Activated naive CD4-positive, alpha-beta T cell treated with anti-CD3 and anti-CD28 coated beads, Interleukin-2, amount 10 ng/mL, durations not matched to agents 7 days and 5 days (primary cell): ENCODE measurements around the gene CAMTA1.

ENCODE experiments used
- CTCF ChIA-PET: fragments of 350-600 bp; sonication (Branson Sonifier 250); formaldehyde crosslinking; loops from one replicate; lab custom pipeline; 2021; ENCODE audit warnings: antibody characterized with exemption; lab: Charles Lee
- DNase-seq: peaks from one replicate; pipeline ENCODE4 v3.0.0-alpha.2; 2020
- H3K27ac Mint-ChIP-seq: one replicate; pipeline ENCODE4 v1.8.0; 2021; ENCODE audit warnings: mild to moderate bottlenecking, moderate library complexity, mixed read lengths
- H3K27me3 Mint-ChIP-seq: one replicate; pipeline ENCODE4 v1.8.0; 2021; ENCODE audit warnings: mild to moderate bottlenecking, mixed read lengths
- H3K36me3 Mint-ChIP-seq: one replicate; pipeline ENCODE4 v1.8.0; 2021; ENCODE audit warnings: mixed read lengths
- H3K4me1 Mint-ChIP-seq: one replicate; pipeline ENCODE4 v1.8.0; 2021; ENCODE audit warnings: mixed read lengths
- H3K4me3 Mint-ChIP-seq: one replicate; pipeline ENCODE4 v1.8.0; 2021; ENCODE audit warnings: mild to moderate bottlenecking, moderate library complexity, mixed read lengths
- H3K9me3 Mint-ChIP-seq: one replicate; pipeline ENCODE4 v1.8.0; 2021; ENCODE audit warnings: mixed read lengths

CAMTA1 gene

DNA sequence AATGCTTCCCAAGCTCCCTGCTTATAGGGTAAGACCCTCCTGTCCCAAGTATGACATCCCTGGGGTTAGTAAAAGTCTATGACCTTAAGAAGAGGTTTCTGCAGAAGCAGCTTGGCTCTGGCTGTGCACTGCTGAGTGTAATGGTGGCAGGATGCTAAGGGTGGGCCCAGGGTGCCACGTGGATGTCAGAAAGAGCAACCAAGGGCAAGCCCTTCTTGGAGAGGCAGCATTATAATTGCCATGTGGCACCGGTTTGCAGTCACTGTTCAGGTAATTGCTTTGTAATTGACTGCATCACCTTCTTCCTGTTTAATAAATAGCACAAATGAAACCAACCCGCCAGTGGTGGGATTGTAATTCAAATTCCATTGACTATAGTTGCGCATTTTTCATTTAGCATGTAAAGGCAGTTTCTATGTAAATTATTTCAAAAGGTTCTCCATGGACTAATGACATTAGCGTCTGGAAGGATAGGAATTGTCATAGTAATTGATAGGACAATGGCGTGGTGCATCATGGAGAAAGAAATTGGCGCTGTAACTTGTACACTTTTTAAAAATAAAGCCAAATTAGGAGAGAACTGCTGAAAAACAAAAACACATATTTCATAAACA is 495.2 kb downstream of the CAMTA1 start:
- CTCF ChIA-PET, result no interaction called here
- peaks cover 19% of the 10 kb centered on the region for H3K27me3 Mint-ChIP-seq
- no peak overlapping the region for H3K4me3 Mint-ChIP-seq
- no peaks in the 10 kb centered on the region for H3K9me3 Mint-ChIP-seq
- H3K36me3 Mint-ChIP-seq, result no peaks in the 10 kb centered on the region
- H3K4me1 Mint-ChIP-seq, result no peaks in the 10 kb centered on the region
- no peak overlapping the region for H3K27ac Mint-ChIP-seq
- no peak for DNase-seq

DNA sequence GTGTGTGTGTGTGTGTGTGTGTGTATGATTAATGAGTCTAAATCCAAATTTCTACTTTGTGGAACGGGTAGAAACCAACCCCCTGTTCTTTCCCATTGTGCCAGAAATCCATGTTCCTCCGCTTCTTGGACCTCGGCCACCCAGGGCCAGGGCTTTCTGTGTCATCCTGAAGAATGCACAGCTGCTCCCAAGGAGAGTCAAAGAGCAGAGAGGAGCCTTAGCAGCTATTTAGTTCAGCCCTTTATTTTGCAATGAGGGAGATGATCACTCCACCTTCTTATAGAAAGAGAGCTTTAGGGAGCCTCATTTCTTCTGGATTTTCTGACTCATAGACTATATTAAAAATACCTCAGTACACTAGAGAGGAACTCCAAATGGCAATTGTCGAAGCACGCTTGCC is 496.6 kb downstream of the CAMTA1 start:
- Mint-ChIP-seq H3K27ac (no peak overlapping the region), H3K36me3 (no peaks in the 10 kb centered on the region), H3K9me3 (no peaks in the 10 kb centered on the region), H3K4me3 (no peak overlapping the region), H3K27me3 (peaks cover 19% of the 10 kb centered on the region), H3K4me1 (no peaks in the 10 kb centered on the region)
- no peak for DNase-seq
- CTCF ChIA-PET, result no interaction called here

DNA sequence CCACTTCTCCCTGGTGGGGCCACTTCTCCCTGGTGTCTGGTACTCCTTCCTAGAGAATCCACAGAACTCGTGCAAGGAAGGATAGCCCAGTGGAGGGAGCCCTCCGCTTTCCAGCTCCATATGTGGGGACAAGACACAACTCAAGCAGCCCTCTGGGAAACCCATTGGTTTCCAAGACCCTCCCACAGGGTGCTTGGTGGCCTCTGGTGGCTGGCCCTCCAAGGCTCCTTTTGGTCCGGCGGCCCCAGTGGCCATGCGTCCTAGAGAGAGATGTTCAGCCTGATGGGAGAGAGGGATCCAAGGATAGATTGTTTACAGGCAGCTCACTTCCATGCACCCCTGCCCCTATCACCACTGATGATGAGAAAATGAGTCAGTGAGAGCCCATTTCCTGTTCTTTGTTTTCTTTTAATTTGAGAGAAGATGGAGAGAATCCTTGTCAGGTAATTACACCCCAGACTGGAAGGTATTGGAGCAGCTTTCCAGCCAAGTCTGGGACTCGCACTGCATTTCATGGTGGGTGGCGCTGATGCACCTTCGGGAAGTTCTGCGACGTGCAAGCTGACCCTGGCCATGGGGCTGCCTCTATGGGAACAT is 499.7 kb downstream of the CAMTA1 start:
- no peaks in the 10 kb centered on the region for H3K4me1 Mint-ChIP-seq
- no peaks in the 10 kb centered on the region for H3K9me3 Mint-ChIP-seq
- H3K4me3 Mint-ChIP-seq, result no peak overlapping the region
- no peaks in the 10 kb centered on the region for H3K36me3 Mint-ChIP-seq
- CTCF ChIA-PET, result no interaction called here
- H3K27ac Mint-ChIP-seq, result no peak overlapping the region
- no peak for DNase-seq
- peaks cover 9% of the 10 kb centered on the region for H3K27me3 Mint-ChIP-seq

DNA sequence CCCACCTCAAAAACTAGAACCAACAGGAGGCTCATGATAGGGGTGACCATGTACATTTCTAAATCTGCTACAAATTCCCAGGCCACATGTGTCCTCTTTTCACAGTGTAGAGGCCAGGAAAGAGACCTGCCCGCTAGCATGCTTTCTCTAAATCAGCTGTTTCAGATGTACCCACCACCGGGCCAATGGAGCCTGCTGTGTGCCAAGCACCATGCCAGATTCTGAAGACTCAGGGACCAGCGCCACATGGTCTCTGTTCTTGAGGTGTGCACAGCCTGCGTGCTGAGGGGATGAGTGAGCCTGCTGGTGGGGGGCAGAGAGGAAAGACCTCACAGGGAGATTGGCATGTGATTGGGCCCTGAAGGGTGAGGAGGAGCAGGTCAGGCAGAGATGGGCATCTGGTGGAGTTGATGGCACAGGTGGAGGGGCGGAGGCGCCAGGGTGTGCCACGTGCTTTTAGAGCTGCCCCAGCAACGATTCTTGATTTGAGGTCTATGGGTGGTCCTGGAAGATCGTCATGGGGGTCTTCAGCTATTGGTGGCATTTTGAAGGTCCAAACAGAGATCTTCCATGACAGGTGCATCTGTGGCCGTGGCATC is 500.7 kb downstream of the CAMTA1 start:
- H3K27ac Mint-ChIP-seq, result no peak overlapping the region
- no peak for DNase-seq
- H3K4me3 Mint-ChIP-seq, result no peak overlapping the region
- H3K27me3 Mint-ChIP-seq, result peaks cover 6% of the 10 kb centered on the region
- no peaks in the 10 kb centered on the region for H3K4me1 Mint-ChIP-seq
- CTCF ChIA-PET, result no interaction called here
- H3K9me3 Mint-ChIP-seq, result no peaks in the 10 kb centered on the region
- no peaks in the 10 kb centered on the region for H3K36me3 Mint-ChIP-seq

DNA sequence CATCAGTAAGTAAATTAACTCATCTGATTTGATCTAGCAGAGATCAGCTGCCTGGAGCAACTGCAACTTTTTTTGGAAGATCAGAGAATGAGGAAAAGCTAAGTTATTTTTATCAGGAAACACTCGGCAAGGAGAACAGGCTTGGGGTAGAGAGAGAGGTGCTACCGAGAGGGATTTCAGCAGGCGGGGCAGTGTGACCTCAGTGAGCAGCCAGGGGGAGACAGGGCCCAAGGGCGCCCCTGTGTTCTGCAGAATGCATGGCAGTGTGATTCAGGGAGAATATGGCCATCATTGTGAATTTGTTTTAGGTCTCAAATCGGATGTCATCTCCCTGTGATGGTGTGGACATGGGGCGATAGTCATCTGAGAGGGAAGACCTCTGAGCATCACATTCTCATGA is 501.8 kb downstream of the CAMTA1 start:
- no peaks in the 10 kb centered on the region for H3K4me1 Mint-ChIP-seq
- CTCF ChIA-PET, result no interaction called here
- H3K27ac Mint-ChIP-seq, result no peak overlapping the region
- no peak overlapping the region for H3K4me3 Mint-ChIP-seq
- no peaks in the 10 kb centered on the region for H3K9me3 Mint-ChIP-seq
- no peak for DNase-seq
- no peaks in the 10 kb centered on the region for H3K36me3 Mint-ChIP-seq
- H3K27me3 Mint-ChIP-seq, result peaks cover 6% of the 10 kb centered on the region

DNA sequence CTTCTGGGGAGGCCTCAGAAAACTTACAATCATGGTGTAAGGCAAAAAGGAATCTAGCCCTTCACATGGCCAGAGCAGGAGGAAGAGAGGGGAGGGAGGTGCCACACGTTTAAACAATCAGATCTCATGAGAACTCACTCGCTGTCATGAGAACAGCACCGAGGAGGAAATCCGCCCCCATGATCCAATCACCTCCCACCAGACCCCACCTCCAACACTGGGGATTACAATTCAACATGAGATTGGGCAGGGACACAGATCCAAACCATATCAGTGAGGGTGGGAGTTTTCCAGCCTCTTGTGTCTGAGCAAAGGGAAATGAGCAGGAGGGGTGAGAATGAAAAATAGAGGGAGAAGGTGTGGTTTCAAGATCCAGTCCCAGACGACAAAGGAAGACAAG is 503.7 kb downstream of the CAMTA1 start:
- Mint-ChIP-seq H3K9me3 (no peaks in the 10 kb centered on the region), H3K4me1 (no peaks in the 10 kb centered on the region), H3K4me3 (no peak overlapping the region), H3K27me3 (no peaks in the 10 kb centered on the region), H3K27ac (no peak overlapping the region), H3K36me3 (no peaks in the 10 kb centered on the region)
- no peak for DNase-seq
- CTCF ChIA-PET, result no interaction called here

DNA sequence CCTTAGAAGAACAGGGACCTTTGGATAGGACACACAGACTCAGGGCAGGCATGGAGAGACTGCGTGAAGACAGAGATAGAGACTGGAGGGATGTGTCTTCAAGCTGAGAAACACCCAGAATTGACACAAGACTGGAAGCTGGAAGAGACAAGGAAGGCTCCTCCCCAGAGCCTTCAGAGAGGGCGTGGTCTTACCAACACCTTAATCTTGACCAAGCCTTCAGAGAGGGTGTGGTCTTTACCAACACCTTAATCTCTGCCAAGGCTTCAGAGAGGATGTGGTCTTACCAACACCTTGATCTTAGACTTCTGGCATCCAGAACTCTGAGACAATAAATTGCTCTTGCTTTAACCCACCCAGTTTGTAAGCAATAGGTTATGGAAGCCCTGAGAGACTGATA is 504.4 kb downstream of the CAMTA1 start:
- Mint-ChIP-seq H3K27me3 (no peaks in the 10 kb centered on the region), H3K27ac (no peak overlapping the region), H3K9me3 (no peaks in the 10 kb centered on the region), H3K36me3 (no peaks in the 10 kb centered on the region), H3K4me1 (no peaks in the 10 kb centered on the region), H3K4me3 (no peak overlapping the region)
- no peak for DNase-seq
- CTCF ChIA-PET, result no interaction called here

DNA sequence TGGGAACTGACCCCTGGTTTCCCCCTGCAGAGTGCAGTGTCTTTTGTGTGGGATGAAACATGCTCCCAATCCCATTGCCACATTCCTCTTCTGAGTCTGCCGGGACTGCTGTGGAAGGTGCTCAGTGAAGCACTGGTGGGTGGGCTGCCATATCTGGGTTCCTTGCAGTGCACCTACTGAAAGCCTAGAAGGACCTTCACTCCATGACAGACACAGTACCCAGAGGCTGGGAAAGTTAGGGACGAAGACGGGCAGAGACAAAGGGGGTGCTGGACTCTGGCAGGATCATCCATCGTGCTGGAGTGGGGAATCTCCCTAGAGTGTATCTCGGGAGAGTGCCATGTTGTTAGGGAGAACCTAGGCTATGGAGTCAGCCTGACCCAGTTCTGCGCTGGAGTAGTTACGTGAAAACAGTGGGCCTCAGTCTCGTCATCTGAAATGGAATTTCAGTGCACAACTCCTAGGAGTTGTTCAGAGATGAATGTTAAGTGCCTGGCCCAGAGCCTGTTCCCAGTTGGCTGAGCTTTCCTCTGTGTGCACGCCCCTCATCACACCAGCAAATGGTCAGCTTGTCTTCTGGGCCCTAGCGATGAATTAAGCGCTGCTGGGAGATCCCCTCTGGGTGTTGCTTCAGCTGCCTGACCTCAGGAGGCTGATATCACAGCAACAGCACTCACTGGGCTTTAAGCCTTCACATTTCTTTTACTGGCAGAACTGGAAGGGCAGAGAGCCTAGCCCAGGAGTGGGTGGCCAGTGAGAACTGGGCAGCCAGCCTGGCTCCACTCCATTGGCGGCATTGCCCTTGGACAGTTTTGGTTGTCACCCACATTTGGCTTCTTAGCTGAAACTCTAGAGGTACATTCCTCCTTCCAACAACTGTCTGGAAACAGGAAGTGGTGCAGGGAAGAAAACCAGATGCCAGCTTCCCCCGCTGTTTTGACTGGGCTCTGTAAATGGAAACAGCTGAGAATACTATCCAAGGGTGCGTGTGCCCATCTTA is 506.0 kb downstream of the CAMTA1 start:
- Mint-ChIP-seq H3K9me3 (no peaks in the 10 kb centered on the region), H3K4me3 (no peak overlapping the region), H3K4me1 (no peaks in the 10 kb centered on the region), H3K27ac (no peak overlapping the region), H3K27me3 (no peaks in the 10 kb centered on the region), H3K36me3 (no peaks in the 10 kb centered on the region)
- CTCF ChIA-PET, result no interaction called here
- DNase-seq, result no peak

DNA sequence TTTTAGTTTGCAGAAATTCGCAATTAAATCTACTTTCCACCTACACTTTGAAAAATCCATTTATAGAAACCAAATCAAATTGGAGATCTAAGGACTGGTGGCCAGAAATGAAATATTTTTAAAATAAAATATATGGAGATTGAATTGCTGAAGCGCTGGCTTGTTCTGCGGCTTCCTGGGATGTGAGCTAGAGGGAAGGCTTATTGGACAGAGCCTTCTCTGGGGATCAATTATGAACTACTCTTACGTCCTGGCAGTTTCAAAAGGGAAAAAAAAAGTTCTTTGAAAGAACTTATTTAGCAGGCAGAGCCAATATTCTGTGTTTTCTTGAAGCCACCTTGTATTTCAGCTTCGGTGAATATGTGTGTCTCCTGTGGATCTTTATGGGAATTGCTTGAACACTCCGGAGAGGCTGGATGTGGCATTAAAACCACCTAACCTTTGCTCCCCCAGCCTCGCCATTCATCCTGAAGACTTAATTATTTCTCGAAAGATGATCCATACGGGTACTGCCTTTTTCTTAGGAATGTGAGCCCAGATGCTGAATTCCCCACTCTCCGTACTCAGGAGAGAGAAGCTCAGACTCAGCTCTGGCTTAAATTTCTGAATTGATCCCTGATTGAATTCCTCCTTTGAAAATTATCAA is 506.9 kb downstream of the CAMTA1 start:
- H3K9me3 Mint-ChIP-seq, result no peaks in the 10 kb centered on the region

DNA sequence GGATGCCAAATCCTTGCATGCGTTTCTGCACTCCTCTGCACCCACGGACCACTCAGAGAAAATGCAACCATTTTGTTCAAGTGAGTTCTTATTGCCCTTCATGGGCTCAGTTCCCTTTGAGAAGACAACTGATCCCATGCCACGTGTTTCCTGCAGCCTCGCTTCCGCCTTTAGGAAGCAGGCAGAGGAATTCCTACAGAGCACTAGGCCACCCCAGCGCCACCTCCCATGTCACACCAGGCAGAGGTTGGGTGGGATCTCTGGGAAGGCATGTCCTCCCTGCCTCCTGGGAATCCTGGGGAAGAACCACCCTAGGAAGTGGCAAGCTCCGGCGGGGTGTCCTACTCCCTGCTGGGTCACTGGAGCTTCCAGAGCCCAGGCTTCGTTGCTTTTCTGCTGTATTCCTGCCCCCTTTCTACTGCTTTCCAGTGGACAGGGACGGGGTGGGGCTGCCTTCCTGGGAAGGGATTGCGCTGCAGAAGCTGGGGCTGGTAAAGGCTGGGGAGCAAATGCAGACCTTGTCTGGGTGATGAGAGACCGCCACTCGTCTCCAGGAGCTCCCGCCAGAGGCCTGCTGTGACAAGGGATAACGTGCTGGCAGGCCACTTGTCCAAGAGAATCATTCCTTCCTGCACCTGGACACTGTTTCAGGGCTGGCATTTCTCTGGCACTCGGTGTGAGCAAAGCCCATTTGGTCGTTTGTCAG is 507.6 kb downstream of the CAMTA1 start:
- CTCF ChIA-PET, result no interaction called here
- Mint-ChIP-seq H3K4me3 (no peak overlapping the region), H3K4me1 (no peaks in the 10 kb centered on the region), H3K36me3 (no peaks in the 10 kb centered on the region), H3K27me3 (no peaks in the 10 kb centered on the region), H3K9me3 (no peaks in the 10 kb centered on the region), H3K27ac (no peak overlapping the region)
- no peak for DNase-seq

More for the DNA sequence above, 506.9 kb downstream of the CAMTA1 start:
- no peak overlapping the region for H3K27ac Mint-ChIP-seq
- no peaks in the 10 kb centered on the region for H3K36me3 Mint-ChIP-seq
- no peak overlapping the region for H3K4me3 Mint-ChIP-seq
- no peaks in the 10 kb centered on the region for H3K4me1 Mint-ChIP-seq
- H3K27me3 Mint-ChIP-seq, result no peaks in the 10 kb centered on the region
- no peak for DNase-seq
- CTCF ChIA-PET, result no interaction called here

DNA sequence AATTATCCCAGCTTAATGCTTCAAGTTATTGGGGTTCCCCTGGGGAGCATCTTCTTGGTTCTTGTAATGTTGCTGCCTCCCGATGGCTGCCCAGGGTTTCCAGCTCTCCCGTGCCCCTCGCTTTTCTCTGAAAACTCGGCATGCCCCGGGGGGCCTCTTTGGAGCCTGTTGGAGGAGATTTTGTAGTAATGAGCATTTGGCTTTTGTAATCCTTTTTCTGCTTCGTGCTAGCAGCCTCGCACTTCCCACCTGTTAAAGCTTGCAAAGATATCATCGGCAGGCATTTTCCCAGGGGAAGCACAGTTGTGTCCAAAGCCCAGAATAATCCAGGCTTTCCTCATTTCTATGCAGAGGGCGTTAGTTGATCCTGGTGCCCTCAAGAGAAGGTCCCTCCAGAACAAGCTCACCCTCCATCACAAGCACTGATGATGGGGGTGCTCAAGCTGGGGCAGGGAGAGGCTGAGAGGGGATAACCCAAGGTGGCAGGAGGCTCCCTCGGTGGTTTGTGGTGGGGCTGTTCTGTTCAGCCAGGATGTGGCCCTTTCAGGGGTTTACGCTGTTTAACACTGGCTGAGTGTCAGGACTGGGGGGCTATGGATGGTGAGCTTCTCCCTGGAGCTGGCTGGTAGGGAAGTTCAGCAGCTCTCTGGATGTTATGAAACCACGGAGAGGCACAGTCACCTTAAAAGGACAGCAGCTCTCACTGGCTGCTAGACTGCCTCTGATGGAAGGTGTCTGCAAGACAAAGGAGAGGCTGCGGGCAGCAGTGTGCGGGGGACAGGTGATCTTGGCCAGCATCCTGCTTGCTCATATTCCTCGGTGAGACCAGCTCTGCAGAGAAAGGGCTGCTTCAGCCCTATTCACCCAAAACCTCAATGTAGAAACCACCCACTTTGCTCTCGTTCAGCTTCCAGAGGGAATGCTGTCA is 508.7 kb downstream of the CAMTA1 start:
- CTCF ChIA-PET, result no interaction called here
- Mint-ChIP-seq H3K9me3 (no peaks in the 10 kb centered on the region), H3K27ac (no peak overlapping the region), H3K27me3 (no peaks in the 10 kb centered on the region), H3K4me3 (no peak overlapping the region), H3K4me1 (no peaks in the 10 kb centered on the region), H3K36me3 (no peaks in the 10 kb centered on the region)
- DNase-seq, result no peak

DNA sequence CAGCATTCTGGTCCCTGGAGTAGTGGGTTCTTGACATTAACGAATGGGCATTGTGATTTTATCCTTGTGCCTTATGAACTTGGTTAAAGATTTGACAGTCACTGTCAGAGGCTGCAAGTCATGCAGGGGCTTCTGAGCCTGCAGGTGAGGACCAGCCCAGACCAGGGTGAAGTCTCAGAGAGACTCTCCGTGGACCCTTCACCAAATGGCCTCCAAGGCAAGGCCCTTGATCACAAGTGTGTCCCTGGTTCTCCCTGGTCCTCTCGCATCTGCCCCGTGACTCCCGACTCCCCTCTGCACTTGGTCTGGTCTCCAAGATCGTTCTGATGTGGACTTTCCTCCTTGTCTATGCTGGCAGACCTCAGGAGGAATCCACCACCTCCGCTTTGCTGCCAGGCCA is 509.4 kb downstream of the CAMTA1 start:
- Mint-ChIP-seq H3K9me3 (no peaks in the 10 kb centered on the region), H3K27me3 (peaks cover 3% of the 10 kb centered on the region), H3K27ac (no peak overlapping the region), H3K4me1 (no peaks in the 10 kb centered on the region), H3K36me3 (no peaks in the 10 kb centered on the region), H3K4me3 (no peak overlapping the region)
- CTCF ChIA-PET, result no interaction called here
- DNase-seq, result no peak

DNA sequence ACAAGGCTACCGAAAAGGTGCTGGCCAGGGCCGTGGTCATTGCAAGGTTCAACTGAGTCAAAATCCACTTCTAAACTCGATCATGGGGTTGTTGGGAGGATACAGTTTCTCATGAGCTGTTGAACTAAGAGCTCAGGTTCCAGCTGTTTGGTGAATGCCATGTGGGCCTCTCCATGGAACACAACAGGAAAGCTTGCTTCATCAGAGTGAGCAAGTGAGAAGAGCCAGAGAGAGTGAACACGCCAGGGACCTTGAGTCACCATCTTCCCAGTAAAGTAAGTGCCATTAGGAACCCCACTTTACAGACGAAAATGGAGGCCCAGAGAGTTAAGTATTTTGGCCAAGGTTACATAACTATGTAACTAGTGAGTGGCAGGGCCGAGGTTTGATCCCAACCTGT is 510.7 kb downstream of the CAMTA1 start:
- no peak for DNase-seq
- Mint-ChIP-seq H3K4me3 (no peak overlapping the region), H3K9me3 (no peaks in the 10 kb centered on the region), H3K27ac (no peak overlapping the region), H3K4me1 (no peaks in the 10 kb centered on the region), H3K27me3 (peaks cover 4% of the 10 kb centered on the region), H3K36me3 (no peaks in the 10 kb centered on the region)
- CTCF ChIA-PET, result no interaction called here
